T-helper 2 cell treated with Interferon-gamma antibody and Interleukin-4, amounts not matched to agents 5 μg/mL and 100 μg/mL, for 36 hours (primary cell): ENCODE data around the gene PCDHGA5.
"Not testable (repeated sequence)": the region's sequence is repeated elsewhere in the genome, so short reads cannot be mapped to it uniquely, and the experiment has no call there.

Source experiments
- DNase-seq: peaks from one replicate; pipeline ENCODE4 v3.0.0; 2021; ENCODE audit warnings: low spot score
- H3K27ac Mint-ChIP-seq: one replicate; pipeline ENCODE4 v1.8.0; 2021; ENCODE audit warnings: mild to moderate bottlenecking, mixed read lengths
- H3K27me3 Mint-ChIP-seq: one replicate; pipeline ENCODE4 v1.8.0; 2021; ENCODE audit warnings: low read depth, mixed read lengths
- H3K36me3 Mint-ChIP-seq: one replicate; pipeline ENCODE4 v1.8.0; 2021; ENCODE audit warnings: low read depth, mixed read lengths
- H3K4me1 Mint-ChIP-seq: one replicate; pipeline ENCODE4 v1.8.0; 2021; ENCODE audit warnings: low read depth, mixed read lengths
- H3K4me3 Mint-ChIP-seq: one replicate; pipeline ENCODE4 v1.8.0; 2022; ENCODE audit warnings: mild to moderate bottlenecking, moderate library complexity, mixed read lengths
- H3K9me3 Mint-ChIP-seq: one replicate; pipeline ENCODE4 v1.8.0; 2021; ENCODE audit warnings: mixed read lengths

PCDHGA5 gene

DNA sequence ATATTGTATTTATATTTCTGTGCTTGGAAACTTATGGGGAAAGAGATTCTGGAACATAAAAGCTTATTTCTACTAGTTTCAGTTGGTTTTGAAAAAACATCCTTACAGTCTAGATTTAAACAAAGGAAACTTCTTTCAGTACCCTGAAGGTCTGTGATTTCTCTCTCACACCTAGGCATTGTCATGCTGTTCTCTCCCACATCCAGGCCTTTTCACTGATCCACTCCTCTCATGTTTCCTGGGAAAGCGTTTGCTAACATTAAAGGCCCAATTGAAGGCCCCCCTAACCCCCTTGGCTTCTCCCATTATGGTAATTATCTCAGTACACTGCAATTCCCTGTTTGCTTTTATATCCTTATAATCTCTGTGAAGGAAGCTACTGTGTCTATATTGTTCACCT, 21.2 kb upstream of the PCDHGA5 start:
- Mint-ChIP-seq H3K9me3 (peaks cover 34% of the 10 kb centered on the region), H3K27me3 (peaks cover 27% of the 10 kb centered on the region), H3K36me3 (peaks cover 3% of the 10 kb centered on the region), H3K4me3 (no peak overlapping the region), H3K27ac (no peak overlapping the region), H3K4me1 (no peaks in the 10 kb centered on the region)
- no peak for DNase-seq

DNA sequence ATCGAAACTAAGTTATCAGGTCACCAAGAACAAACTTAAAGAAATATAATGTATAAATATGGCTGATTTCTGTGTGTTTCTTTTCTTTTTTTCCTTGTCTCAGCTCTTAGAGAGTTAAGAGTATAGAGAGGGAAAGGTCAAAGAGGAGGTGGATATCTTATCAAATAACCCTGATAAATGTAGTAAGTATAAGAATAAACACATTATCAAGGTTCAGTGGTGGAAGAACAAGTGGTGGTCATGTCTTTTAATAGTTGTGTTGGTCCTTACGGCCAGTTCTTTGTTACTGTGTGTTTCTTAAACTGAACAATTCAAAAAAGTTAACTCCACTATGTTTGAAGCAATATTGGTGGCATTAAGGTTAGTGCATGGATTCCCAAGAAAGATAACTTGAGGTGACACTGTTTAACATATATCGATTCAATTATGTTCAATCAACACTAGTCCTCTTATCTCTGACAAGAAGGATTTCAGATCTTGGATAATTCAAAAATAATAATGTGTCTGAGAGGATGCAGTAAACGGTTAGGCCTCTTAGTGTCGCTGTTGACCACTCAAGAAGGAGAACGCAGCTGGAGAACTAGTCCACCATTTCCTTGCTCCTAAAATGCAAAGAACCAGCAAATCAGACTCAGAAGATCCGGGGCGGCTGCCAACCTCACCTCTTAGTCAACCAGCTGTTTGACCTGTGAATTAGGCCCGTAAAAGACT, 20.6 kb upstream of the PCDHGA5 start, which contains the start of gene PCDHGA3:
TSS of gene PCDHGA3 (plus strand) at position 588 of the 711 bp plus-strand sequence. CDS start 205 bp downstream, outside the sequence.
- Mint-ChIP-seq H3K9me3 (peaks cover 34% of the 10 kb centered on the region), H3K4me1 (no peaks in the 10 kb centered on the region), H3K27me3 (peaks cover 21% of the 10 kb centered on the region), H3K27ac (no peak within 1 kb of the TSS), H3K36me3 (peaks cover 3% of the 10 kb centered on the region), H3K4me3 (peak within 1 kb of the TSS; percentile 75)
- no peak for DNase-seq

DNA sequence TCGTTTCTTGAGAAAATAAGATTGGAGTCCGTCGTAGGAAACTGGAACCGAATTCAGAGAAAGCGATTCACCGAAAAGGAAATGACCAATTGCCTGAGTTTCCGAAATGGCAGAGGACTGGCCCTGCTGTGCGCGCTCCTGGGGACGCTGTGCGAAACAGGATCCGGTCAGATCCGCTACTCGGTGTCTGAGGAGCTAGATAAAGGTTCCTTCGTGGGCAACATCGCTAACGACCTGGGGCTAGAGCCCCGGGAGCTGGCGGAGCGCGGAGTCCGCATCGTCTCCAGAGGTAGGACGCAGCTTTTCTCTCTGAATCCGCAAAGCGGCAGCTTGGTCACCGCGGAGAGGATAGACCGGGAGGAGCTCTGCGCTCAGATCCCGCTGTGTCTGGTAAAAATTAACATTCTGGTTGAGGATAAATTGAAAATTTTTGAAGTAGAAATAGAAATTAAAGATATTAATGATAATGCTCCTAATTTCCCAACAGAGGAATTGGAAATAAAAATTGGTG, 20.0 kb upstream of the PCDHGA5 start:
- peaks cover 34% of the 10 kb centered on the region for H3K9me3 Mint-ChIP-seq

DNA sequence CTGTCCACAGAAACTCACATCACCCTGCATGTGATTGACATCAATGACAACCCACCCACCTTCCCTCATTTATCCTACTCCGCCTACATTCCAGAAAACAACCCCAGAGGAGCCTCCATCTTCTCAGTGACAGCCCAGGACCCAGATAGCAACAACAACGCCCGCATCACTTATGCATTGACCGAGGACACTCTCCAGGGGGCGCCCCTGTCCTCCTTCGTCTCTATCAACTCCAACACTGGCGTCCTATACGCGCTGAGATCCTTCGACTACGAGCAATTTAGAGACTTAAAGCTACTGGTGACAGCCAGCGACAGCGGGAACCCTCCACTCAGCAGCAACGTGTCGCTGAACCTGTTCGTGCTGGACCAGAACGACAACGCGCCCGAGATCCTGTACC, 18.6 kb upstream of the PCDHGA5 start:
- Mint-ChIP-seq H3K27ac (no peak overlapping the region), H3K4me1 (peaks cover 2% of the 10 kb centered on the region), H3K27me3 (peaks cover 13% of the 10 kb centered on the region), H3K9me3 (peaks cover 35% of the 10 kb centered on the region), H3K36me3 (peaks cover 1% of the 10 kb centered on the region), H3K4me3 (no peak overlapping the region)
- DNase-seq, result no peak

More for the DNA sequence above, 20.0 kb upstream of the PCDHGA5 start:
- DNase-seq, result no peak
- Mint-ChIP-seq H3K36me3 (peaks cover 3% of the 10 kb centered on the region), H3K27me3 (peaks cover 15% of the 10 kb centered on the region), H3K4me3 (peak overlapping the region; percentile 75), H3K4me1 (no peaks in the 10 kb centered on the region), H3K27ac (no peak overlapping the region)

DNA sequence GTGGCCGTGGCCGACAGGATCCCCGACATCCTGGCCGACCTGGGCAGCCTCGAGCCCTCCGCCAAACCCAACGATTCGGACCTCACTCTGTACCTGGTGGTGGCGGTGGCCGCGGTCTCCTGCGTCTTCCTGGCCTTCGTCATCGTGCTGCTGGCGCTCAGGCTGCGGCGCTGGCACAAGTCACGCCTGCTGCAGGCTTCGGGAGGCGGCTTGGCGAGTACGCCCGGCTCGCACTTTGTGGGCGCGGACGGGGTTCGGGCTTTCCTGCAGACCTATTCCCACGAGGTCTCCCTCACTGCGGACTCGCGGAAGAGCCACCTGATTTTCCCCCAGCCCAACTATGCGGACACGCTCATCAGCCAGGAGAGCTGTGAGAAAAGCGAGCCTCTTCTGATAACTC, 17.9 kb upstream of the PCDHGA5 start:
- not testable (repeated sequence) for H3K36me3 Mint-ChIP-seq, H3K27ac Mint-ChIP-seq, H3K4me3 Mint-ChIP-seq, DNase-seq, H3K4me1 Mint-ChIP-seq
- H3K9me3 Mint-ChIP-seq, result peaks cover 36% of the 10 kb centered on the region
- peaks cover 12% of the 10 kb centered on the region for H3K27me3 Mint-ChIP-seq

DNA sequence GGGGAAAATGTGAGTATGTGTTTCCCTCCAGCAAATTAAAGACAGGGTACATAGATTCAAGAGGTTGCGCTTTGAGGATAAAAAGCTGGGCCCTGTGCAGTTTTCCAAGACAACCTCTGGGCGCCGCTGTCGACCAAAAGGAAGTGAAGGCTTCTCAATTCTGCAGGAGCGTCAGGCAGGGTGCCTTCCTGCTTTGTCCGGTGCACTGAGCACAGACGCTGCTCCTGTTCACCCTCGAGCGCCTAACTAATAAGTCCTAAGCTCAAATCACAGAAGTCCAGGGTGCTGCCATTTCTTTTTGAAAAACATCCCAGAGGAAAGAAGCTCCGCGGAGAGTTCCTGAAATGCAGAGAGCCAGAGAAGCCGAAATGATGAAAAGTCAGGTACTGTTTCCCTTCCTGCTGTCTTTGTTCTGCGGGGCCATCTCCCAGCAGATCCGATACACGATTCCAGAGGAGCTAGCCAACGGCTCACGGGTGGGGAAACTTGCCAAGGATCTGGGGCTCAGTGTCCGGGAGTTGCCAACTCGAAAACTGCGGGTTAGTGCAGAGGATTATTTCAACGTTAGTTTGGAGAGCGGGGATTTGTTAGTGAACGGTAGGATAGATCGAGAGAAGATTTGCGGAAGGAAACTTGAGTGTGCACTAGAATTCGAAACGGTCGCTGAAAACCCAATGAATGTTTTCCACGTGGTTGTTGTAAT, 13.9 kb upstream of the PCDHGA5 start, which contains the start of gene PCDHGB1:
TSS of gene PCDHGB1 (plus strand) at position 183 of the 703 bp plus-strand sequence. CDS start at position 345, 162 bp downstream.
- peaks cover 1% of the 10 kb centered on the region for H3K36me3 Mint-ChIP-seq
- H3K27me3 Mint-ChIP-seq, result peaks cover 14% of the 10 kb centered on the region
- peaks cover 2% of the 10 kb centered on the region for H3K4me1 Mint-ChIP-seq
- H3K27ac Mint-ChIP-seq, result no peak within 1 kb of the TSS
- peak; percentile 27 for DNase-seq
- peaks cover 29% of the 10 kb centered on the region for H3K9me3 Mint-ChIP-seq
- peak within 1 kb of the TSS; percentile 81 for H3K4me3 Mint-ChIP-seq

DNA sequence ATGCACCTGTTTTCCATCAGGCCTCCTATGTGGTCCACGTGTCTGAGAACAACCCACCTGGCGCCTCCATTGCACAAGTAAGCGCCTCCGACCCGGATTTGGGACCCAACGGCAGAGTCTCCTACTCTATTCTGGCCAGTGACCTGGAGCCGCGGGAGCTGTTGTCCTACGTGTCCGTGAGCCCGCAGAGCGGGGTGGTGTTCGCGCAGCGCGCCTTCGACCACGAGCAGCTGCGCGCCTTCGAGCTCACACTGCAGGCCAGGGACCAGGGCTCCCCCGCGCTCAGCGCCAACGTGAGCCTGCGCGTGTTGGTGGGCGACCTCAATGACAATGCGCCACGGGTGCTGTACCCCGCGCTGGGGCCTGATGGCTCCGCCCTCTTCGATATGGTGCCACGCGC, 12.4 kb upstream of the PCDHGA5 start:
- H3K9me3 Mint-ChIP-seq, result peaks cover 25% of the 10 kb centered on the region
- no peak overlapping the region for H3K4me3 Mint-ChIP-seq
- no peak for DNase-seq
- H3K36me3 Mint-ChIP-seq, result peaks cover 1% of the 10 kb centered on the region
- H3K4me1 Mint-ChIP-seq, result peaks cover 2% of the 10 kb centered on the region
- H3K27ac Mint-ChIP-seq, result no peak overlapping the region
- peaks cover 13% of the 10 kb centered on the region for H3K27me3 Mint-ChIP-seq

DNA sequence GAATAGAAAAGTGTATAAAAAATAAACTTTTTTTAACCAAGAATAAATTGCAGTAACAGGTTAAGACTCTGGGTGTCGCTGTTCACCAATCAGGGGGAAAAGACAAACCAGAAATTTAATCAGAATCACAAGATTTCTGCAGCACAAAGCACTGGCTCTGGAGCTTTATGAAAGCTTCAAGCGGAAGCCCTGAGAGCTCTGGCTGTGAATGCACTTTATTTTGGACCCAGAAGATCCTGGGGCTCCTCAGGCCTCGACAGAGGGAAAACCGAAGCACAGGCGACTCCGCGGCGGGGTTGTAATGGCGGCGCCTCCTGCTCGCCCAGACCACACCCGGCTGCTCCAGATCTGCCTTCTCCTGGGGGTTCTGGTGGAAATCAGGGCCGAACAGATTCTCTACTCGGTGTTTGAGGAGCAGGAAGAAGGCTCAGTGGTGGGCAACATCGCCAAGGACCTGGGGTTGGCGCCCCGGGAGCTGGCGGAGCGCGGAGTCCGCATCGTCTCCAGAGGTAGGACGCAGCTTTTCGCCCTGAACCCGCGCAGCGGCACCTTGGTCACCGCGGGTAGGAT, 9.0 kb upstream of the PCDHGA5 start, which contains the start of gene PCDHGA4:
TSS of gene PCDHGA4 (plus strand) at position 122 of the 570 bp plus-strand sequence. CDS start at position 209, 87 bp downstream.
- Mint-ChIP-seq H3K36me3 (peaks cover 1% of the 10 kb centered on the region), H3K4me3 (peak within 1 kb of the TSS; percentile 61), H3K9me3 (peaks cover 21% of the 10 kb centered on the region), H3K27ac (no peak within 1 kb of the TSS), H3K4me1 (peaks cover 4% of the 10 kb centered on the region), H3K27me3 (peaks cover 15% of the 10 kb centered on the region)
- DNase-seq, result no peak

DNA sequence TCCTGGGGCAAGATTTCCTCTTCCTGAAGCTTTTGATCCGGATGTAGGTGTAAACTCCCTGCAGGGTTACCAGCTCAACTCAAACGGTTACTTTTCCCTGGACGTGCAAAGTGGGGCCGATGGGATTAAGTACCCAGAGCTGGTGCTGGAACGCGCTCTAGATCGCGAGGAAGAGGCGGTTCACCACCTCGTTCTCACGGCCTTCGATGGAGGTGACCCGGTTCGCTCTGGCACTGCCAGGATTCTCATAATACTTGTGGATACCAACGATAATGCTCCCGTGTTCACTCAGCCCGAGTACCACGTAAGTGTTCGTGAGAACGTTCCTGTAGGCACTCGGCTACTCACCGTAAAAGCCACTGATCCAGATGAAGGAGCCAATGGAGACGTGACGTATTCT, 8.3 kb upstream of the PCDHGA5 start:
- Mint-ChIP-seq H3K4me1 (peaks cover 2% of the 10 kb centered on the region), H3K27me3 (peaks cover 15% of the 10 kb centered on the region), H3K27ac (no peak overlapping the region), H3K4me3 (peak overlapping the region; percentile 61), H3K9me3 (peaks cover 22% of the 10 kb centered on the region), H3K36me3 (no peaks in the 10 kb centered on the region)
- DNase-seq, result no peak

DNA sequence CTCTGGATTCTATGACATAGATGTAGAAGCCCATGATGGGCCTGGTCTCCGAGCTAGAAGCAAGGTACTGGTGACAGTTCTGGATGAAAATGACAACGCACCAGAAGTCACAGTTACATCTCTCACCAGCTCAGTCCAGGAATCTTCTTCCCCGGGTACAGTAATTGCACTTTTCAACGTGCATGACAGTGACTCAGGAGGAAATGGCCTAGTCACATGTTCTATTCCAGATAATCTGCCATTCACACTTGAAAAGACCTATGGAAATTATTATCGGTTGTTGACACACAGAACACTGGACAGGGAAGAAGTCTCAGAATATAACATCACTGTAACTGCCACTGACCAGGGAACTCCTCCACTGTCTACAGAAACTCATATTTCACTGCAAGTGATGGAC, 7.8 kb upstream of the PCDHGA5 start:
- peaks cover 20% of the 10 kb centered on the region for H3K27me3 Mint-ChIP-seq
- H3K9me3 Mint-ChIP-seq, result peaks cover 27% of the 10 kb centered on the region
- DNase-seq, result no peak
- H3K4me3 Mint-ChIP-seq, result no peak overlapping the region
- peaks cover 2% of the 10 kb centered on the region for H3K4me1 Mint-ChIP-seq
- H3K36me3 Mint-ChIP-seq, result peaks cover under 1% of the 10 kb centered on the region
- H3K27ac Mint-ChIP-seq, result no peak overlapping the region

DNA sequence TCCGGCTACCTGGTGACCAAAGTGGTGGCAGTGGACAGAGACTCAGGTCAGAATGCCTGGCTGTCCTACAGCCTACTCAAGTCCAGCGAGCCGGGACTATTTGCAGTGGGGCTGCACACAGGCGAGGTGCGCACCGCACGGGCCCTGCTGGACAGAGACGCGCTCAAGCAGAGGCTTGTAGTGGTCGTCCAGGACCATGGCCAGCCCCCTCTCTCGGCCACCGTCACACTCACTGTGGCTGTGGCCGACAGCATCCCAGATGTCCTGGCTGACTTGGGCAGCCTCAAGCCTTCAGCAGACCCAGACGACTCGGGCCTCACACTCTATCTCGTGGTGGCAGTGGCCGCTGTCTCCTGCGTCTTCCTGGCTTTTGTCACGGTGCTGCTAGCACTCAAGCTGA, 7.0 kb upstream of the PCDHGA5 start:
- peaks cover 23% of the 10 kb centered on the region for H3K27me3 Mint-ChIP-seq
- no peak for DNase-seq
- no peak overlapping the region for H3K4me3 Mint-ChIP-seq
- H3K36me3 Mint-ChIP-seq, result peaks cover 3% of the 10 kb centered on the region
- no peak overlapping the region for H3K27ac Mint-ChIP-seq
- peaks cover 30% of the 10 kb centered on the region for H3K9me3 Mint-ChIP-seq
- peaks cover 2% of the 10 kb centered on the region for H3K4me1 Mint-ChIP-seq

DNA sequence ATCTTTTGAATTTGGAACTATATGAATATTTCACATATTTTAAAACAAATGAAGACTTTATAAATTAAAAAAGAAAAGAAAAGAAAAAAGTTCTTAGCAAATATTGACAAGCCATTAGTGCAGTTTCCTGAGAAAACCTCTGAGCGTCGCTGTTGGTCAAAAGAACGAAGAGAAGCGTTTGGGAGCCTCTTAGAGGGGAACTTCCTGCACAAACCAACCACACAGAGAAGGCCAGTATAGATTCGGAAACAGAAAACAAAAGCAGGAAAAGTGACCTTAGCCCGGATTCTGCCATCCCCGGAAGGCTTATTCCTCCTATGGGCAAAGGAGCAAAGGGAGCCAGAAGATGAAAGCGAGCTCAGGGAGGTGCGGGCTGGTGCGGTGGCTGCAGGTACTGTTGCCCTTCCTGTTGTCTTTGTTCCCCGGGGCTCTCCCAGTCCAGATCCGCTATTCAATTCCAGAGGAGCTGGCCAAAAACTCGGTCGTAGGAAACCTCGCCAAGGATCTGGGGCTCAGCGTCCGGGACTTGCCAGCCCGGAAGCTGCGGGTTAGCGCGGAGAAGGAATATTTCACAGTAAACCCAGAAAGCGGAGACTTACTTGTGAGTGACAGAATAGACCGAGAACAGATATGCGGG, 4.1 kb upstream of the PCDHGA5 start, which contains the start of gene PCDHGB2:
TSS of gene PCDHGB2 (plus strand) at position 205 of the 637 bp plus-strand sequence. CDS start at position 347, 142 bp downstream.
- H3K27ac Mint-ChIP-seq, result peak within 1 kb of the TSS; percentile 68
- H3K4me1 Mint-ChIP-seq, result peaks cover 2% of the 10 kb centered on the region
- peaks cover 36% of the 10 kb centered on the region for H3K9me3 Mint-ChIP-seq
- peak within 1 kb of the TSS; percentile 89 for H3K4me3 Mint-ChIP-seq
- DNase-seq, result no peak
- peaks cover 7% of the 10 kb centered on the region for H3K36me3 Mint-ChIP-seq
- H3K27me3 Mint-ChIP-seq, result peaks cover 40% of the 10 kb centered on the region

DNA sequence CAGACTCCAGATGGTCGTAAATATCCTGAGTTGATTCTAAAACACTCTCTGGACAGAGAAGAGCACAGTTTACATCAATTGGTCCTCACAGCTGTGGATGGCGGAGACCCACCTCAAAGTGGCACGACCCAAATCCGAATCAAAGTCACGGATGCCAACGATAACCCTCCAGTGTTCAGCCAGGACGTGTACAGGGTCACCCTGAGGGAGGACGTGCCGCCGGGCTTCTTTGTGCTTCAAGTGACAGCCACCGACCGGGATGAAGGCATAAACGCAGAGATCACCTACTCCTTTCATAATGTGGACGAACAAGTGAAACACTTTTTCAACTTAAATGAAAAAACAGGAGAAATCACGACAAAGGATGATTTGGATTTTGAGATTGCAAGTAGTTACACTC, 3.3 kb upstream of the PCDHGA5 start:
- Mint-ChIP-seq H3K27ac (no peak overlapping the region), H3K27me3 (peaks cover 48% of the 10 kb centered on the region), H3K9me3 (peaks cover 44% of the 10 kb centered on the region), H3K4me3 (no peak overlapping the region), H3K36me3 (peaks cover 7% of the 10 kb centered on the region), H3K4me1 (peaks cover 2% of the 10 kb centered on the region)
- no peak for DNase-seq
